Measurements from ENCODE around the gene PCSK9. TPM values are rescaled to one million over a fixed set of nuclear protein-coding genes. Genes with fewer than 3 reads are reported as not detected.

Gene PCSK9
- total RNA-seq, 2 donors from 2014 or later, result 48.9 to 61.2 TPM

- intact Hi-C loops (cut with DNase I), result no loop called here
- no peaks in the 10 kb centered on the region for H3K9me3 ChIP-seq
Measured at GRCh38 chr1:55071477-55071876, 32.1 kb downstream of the PCSK9 start.

DNA sequence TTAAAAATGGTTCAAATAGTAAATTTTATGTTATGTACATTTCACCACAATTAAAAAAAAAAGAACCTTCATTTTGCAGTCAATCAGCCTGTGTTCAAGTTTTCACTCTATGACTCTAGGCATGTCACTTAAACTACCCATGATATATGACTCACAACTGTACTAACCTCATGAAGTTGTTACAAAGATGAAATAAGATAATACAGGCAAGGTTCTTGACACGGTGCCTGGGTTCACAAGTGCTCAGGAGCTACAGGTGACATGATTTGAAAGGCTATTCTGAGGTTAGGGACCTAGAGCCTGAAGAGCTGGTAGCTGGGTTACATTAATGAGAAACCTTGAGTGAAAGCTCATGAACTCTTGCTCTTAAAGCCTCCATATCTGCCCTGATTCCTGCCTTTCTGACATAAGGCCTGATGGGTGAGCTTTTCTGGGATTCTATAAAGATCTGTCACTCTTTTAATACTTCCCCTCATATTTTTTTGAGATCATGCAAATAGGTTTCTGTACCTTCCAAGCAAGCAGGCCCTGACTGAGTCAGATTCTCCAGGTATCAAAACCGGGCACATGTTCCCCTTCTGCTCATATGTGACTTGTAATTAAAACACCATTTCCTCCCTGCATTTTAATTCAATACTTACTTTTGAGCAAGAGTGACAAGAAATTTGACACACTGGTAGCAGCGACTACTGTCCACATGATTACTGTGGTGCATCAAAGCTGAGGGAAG is 34.0 kb downstream of the PCSK9 start:
- H3K4me1 ChIP-seq, result no peaks in the 10 kb centered on the region
- DNase-seq, result no peak
- TF ChIP-seq, protein P1, sequence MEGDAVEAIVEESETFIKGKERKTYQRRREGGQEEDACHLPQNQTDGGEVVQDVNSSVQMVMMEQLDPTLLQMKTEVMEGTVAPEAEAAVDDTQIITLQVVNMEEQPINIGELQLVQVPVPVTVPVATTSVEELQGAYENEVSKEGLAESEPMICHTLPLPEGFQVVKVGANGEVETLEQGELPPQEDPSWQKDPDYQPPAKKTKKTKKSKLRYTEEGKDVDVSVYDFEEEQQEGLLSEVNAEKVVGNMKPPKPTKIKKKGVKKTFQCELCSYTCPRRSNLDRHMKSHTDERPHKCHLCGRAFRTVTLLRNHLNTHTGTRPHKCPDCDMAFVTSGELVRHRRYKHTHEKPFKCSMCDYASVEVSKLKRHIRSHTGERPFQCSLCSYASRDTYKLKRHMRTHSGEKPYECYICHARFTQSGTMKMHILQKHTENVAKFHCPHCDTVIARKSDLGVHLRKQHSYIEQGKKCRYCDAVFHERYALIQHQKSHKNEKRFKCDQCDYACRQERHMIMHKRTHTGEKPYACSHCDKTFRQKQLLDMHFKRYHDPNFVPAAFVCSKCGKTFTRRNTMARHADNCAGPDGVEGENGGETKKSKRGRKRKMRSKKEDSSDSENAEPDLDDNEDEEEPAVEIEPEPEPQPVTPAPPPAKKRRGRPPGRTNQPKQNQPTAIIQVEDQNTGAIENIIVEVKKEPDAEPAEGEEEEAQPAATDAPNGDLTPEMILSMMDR (IDR thresholded peaks at IDR 0.05), result no peak
- H3K9ac ChIP-seq (ENCODE audit: low read depth in 2 of 2, low read length in 2 of 2), result no peak overlapping the region
- no peaks in the 10 kb centered on the region for H3K27me3 ChIP-seq
- no peak overlapping the region for H3K4me3 ChIP-seq
- H3K36me3 ChIP-seq, result peaks cover 15% of the 10 kb centered on the region
- no peaks in the 10 kb centered on the region for H3K9me3 ChIP-seq
- H3K27ac ChIP-seq, result no peak overlapping the region
- intact Hi-C loops (cut with DNase I), result no loop called here

More at GRCh38 chr1:55071477-55071876, 32.1 kb downstream of the PCSK9 start:
- Histone ChIP-seq H3K4me1 (no peaks in the 10 kb centered on the region), H3K27ac (no peak overlapping the region), H3K4me3 (no peak overlapping the region), H3K36me3 (peaks cover 15% of the 10 kb centered on the region), H3K27me3 (no peaks in the 10 kb centered on the region), H3K9ac (ENCODE audit: low read depth in 2 of 2, low read length in 2 of 2) (no peak overlapping the region)
- TF ChIP-seq, protein P1 (IDR thresholded peaks at IDR 0.05), result no peak
- no peak for DNase-seq

DNA sequence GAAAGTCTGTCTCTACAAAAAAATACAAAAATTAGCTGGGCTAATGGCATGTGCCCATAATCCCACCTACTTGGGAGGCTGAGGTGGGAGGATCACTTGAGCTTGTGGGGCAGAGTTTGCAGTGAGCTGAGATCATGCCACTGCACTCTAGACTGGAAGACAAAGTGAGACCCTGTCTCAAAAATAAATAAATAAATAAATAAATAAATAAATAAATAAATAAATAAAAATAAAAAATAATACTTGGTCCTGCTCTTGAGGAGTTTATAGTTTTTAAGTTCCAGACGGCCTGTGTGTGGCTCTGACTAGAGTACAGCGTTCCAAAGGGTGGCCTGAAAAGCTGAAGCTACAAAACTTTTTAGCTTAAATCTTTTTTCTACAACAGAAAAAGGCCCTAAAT is 35.1 kb downstream of the PCSK9 start:
- Histone ChIP-seq H3K27ac (no peak overlapping the region), H3K27me3 (no peaks in the 10 kb centered on the region), H3K9ac (ENCODE audit: low read depth in 2 of 2, low read length in 2 of 2) (no peak overlapping the region), H3K36me3 (peaks cover 18% of the 10 kb centered on the region), H3K9me3 (no peaks in the 10 kb centered on the region), H3K4me3 (no peak overlapping the region), H3K4me1 (no peaks in the 10 kb centered on the region)
- TF ChIP-seq, protein P1 (IDR thresholded peaks at IDR 0.05), result no peak
- intact Hi-C loops (cut with DNase I), result no loop called here
- DNase-seq, result no peak

DNA sequence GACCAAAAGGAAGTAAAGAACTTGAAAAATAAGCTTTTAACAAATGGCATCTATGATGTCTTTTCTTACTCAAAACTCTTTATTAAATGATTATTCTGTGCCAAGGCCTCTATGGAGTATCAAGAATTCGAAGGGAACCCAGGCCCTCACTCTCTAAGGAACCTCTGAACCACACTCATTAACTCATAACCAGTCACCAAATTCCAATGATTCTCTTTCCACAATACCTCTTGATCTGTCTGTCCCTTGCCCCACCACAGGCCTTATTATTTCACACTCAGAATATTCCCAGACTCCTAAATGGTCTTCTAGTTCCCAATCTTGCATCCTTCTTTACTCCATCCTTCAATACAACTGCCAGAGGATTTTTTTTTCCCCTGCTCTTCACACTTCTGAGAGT is 37.0 kb downstream of the PCSK9 start:
- no peak overlapping the region for H3K27ac ChIP-seq
- H3K9ac ChIP-seq (ENCODE audit: low read depth in 2 of 2, low read length in 2 of 2), result no peak overlapping the region
- no peak for DNase-seq
- H3K4me1 ChIP-seq, result no peaks in the 10 kb centered on the region
- H3K9me3 ChIP-seq, result no peaks in the 10 kb centered on the region
- TF ChIP-seq, protein P1 (IDR thresholded peaks at IDR 0.05), result no peak
- intact Hi-C loops (cut with DNase I), result no loop called here
- no peak overlapping the region for H3K4me3 ChIP-seq
- peaks cover 25% of the 10 kb centered on the region for H3K36me3 ChIP-seq
- no peaks in the 10 kb centered on the region for H3K27me3 ChIP-seq

DNA sequence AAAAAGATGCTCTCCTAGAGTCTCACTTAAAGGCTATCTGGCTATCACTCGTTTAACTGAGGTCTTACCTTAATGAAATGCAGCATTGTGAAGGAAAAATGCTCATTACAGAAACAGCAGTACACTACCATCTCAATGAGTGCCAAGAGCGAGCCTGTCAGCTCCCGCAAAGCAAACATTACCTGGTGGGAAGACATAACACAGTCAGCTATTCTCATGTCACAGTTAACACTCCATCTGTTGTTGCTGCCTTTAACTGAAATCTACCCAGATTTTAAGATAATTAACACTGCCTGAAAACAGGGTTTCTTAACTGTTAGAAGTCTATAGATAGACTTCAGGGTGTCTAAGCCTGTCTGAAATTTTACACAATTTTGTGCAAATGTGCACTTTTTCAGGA is 39.1 kb downstream of the PCSK9 start:
- TF ChIP-seq, protein P1 (IDR thresholded peaks at IDR 0.05), result no peak
- Histone ChIP-seq H3K27me3 (no peaks in the 10 kb centered on the region), H3K9me3 (no peaks in the 10 kb centered on the region), H3K4me1 (no peaks in the 10 kb centered on the region), H3K4me3 (no peak overlapping the region), H3K27ac (no peak overlapping the region), H3K36me3 (peaks cover 30% of the 10 kb centered on the region), H3K9ac (ENCODE audit: low read depth in 2 of 2, low read length in 2 of 2) (no peak overlapping the region)
- intact Hi-C loops (cut with DNase I), result no loop called here
- no peak for DNase-seq

Data from colonic mucosa (tissue), 4 donors.